MM.1S (cell line): Measurements from ENCODE around the gene PTPRN2.

ENCODE experiments used
- CTCF ChIP-seq: fragments of 300-600 bp; sonication (generic); IDR thresholded peaks from 2 replicates; pipeline ENCODE4 v1.5.1; 2016; ENCODE audit warnings: antibody characterized with exemption, low read length, mixed read lengths
- EZH2 ChIP-seq: fragments of 300-600 bp; sonication (generic); optimal IDR thresholded peaks from 2 replicates; pipeline ENCODE3; 2017; ENCODE audit warnings: low read depth, mild to moderate bottlenecking, antibody characterized with exemption, low read length, mixed read lengths
- EZH2phosphoT487 ChIP-seq: fragments of 300-600 bp; sonication (generic); IDR thresholded peaks from 2 replicates; pipeline ENCODE4 v1.6.1; 2018; ENCODE audit warnings: antibody characterized with exemption, low read length

DNA sequence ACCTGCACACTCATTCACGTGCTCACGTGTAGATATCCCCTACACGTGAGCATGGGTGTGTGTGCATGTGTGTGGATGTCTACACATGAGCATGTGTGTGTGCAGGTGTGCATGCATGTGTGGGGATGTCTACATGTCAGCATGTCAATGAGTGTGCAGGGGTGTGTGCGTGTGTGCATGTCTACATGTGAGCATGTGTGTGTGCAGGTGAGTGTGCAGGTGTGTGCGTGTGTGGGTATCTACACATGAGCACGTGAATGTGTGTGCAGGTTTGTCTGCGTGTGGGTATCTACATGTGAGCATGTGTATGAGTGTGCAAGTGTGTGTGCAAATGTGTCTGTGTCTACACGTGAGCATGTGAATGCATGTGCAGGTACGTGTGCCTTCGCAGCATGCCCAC lies 274.8 kb downstream of the PTPRN2 start:
- TF ChIP-seq CTCF (no peak), EZH2 (no peak), EZH2phosphoT487 (no peak)
